Activated CD8-positive, alpha-beta T cell treated with anti-CD3 and anti-CD28 coated beads for 36 hours (primary cell): ENCODE data around the gene DLX2. TPM values are rescaled to one million over a fixed set of nuclear protein-coding genes. Genes with fewer than 3 reads are reported as not detected.

Experiments
- ATAC-seq: fragments of 200-7000 bp; cut with Tn5 transposase; one replicate; pipeline ENCODE4 v1.10.0; 2021; ENCODE audit warnings: mild to moderate bottlenecking, moderate library complexity
- CTCF ChIA-PET: fragments of 350-600 bp; sonication (Branson Sonifier 250); formaldehyde crosslinking; loops from one replicate; lab custom pipeline; 2021; ENCODE audit warnings: antibody characterized with exemption; lab: Charles Lee
- POLR2A ChIA-PET: fragments of 350-600 bp; sonication (Branson Sonifier 250); formaldehyde crosslinking; loops from one replicate; lab custom pipeline; 2021; ENCODE audit warnings: antibody characterized with exemption; lab: Charles Lee
- DNase-seq: peaks from one replicate; pipeline ENCODE4 v3.0.0-alpha.2; 2020
- H3K27ac Mint-ChIP-seq: one replicate; pipeline ENCODE4 v1.8.0; 2021; ENCODE audit warnings: mild to moderate bottlenecking, mixed read lengths
- H3K27me3 Mint-ChIP-seq: one replicate; pipeline ENCODE4 v1.8.0; 2021; ENCODE audit warnings: mixed read lengths
- H3K36me3 Mint-ChIP-seq: one replicate; pipeline ENCODE4 v1.8.0; 2021; ENCODE audit warnings: low read depth, mixed read lengths
- H3K4me1 Mint-ChIP-seq: one replicate; pipeline ENCODE4 v1.8.0; 2021; ENCODE audit warnings: low read depth, mixed read lengths
- H3K4me3 Mint-ChIP-seq: one replicate; pipeline ENCODE4 v1.8.0; 2021; ENCODE audit warnings: mild to moderate bottlenecking, moderate library complexity, mixed read lengths
- H3K9me3 Mint-ChIP-seq: one replicate; pipeline ENCODE4 v1.8.0; 2021; ENCODE audit warnings: mixed read lengths
- CTCF ChIP-seq: fragments of 200-600 bp; IDR thresholded peaks from one replicate; pipeline ENCODE4 v1.8.0; 2022; ENCODE audit warnings: antibody characterized with exemption, mild to moderate bottlenecking
- intact Hi-C: fragments of 100-400 bp; cut with micrococcal nuclease; formaldehyde crosslinking; loops from one replicate; pipeline ENCODE4 v1.10.0; 2022
- total RNA-seq, 2 experiments: library from RNA; stranded (reverse); gene quantifications; one replicate each; pipeline ENCODE4 v1.2.3, GENCODE V29; 2021

Gene DLX2
- total RNA-seq, 2 experiments from 2014 or later, result not detected

- Mint-ChIP-seq H3K27me3 (no peaks in the 10 kb centered on the region), H3K4me3 (no peak overlapping the region), H3K36me3 (peaks cover 5% of the 10 kb centered on the region), H3K9me3 (no peaks in the 10 kb centered on the region), H3K27ac (no peak overlapping the region), H3K4me1 (no peaks in the 10 kb centered on the region)
- ATAC-seq (no peak), DNase-seq (no peak)
- TF ChIP-seq CTCF, result no peak
- intact Hi-C loops, result no loop called here
- ChIA-PET CTCF (interaction anchor here (1.2 kb wide), 1 partner anchor 460 kb away, joined by 5 read pairs; no protein-coding TSS in a partner anchor), POLR2A (interaction anchor here (0.7 kb wide), 1 partner anchor 64 kb away, joined by 4 read pairs; no protein-coding TSS in a partner anchor)
Observed at GRCh38 chr2:172058660-172059059, 44.0 kb downstream of the DLX2 start.

- DNase-seq, result no peak
Observed at GRCh38 chr2:172056293-172056692, 46.4 kb downstream of the DLX2 start.

GRCh38 chr2:172053486-172053885 is 49.2 kb downstream of the DLX2 start:
- ChIA-PET POLR2A (interaction anchor here (1.0 kb wide), 1 partner anchor 29 kb away, joined by 3 read pairs; no protein-coding TSS in a partner anchor), CTCF (interaction anchor here (1.2 kb wide), 1 partner anchor 49 kb away, joined by 3 read pairs; the partner anchor contains the start of gene DLX2)
- no peak overlapping the region for H3K4me3 Mint-ChIP-seq
- ATAC-seq, result no peak
- intact Hi-C loops, result no loop called here
- DNase-seq, result no peak
- H3K36me3 Mint-ChIP-seq, result no peaks in the 10 kb centered on the region
- no peak overlapping the region for H3K27ac Mint-ChIP-seq
- no peaks in the 10 kb centered on the region for H3K4me1 Mint-ChIP-seq
- no peaks in the 10 kb centered on the region for H3K9me3 Mint-ChIP-seq
- no peaks in the 10 kb centered on the region for H3K27me3 Mint-ChIP-seq
- no peak for TF ChIP-seq CTCF

More at GRCh38 chr2:172056293-172056692, 46.4 kb downstream of the DLX2 start:
- TF ChIP-seq CTCF, result no peak
- Mint-ChIP-seq H3K27me3 (no peaks in the 10 kb centered on the region), H3K27ac (no peak overlapping the region), H3K36me3 (no peaks in the 10 kb centered on the region), H3K4me3 (no peak overlapping the region), H3K9me3 (no peaks in the 10 kb centered on the region), H3K4me1 (no peaks in the 10 kb centered on the region)
- ChIA-PET POLR2A (no interaction called here), CTCF (interaction anchor here (1.0 to 1.2 kb wide), 3 partner anchors 50 to 332 kb away, joined by 3 to 5 read pairs (median 3); no protein-coding TSS in a partner anchor)
- no peak for ATAC-seq
- intact Hi-C loops, result no loop called here

GRCh38 chr2:172052000-172052983 is 50.4 kb downstream of the DLX2 start:
- ATAC-seq (no peak), DNase-seq (no peak)
- H3K4me1 Mint-ChIP-seq, result no peaks in the 10 kb centered on the region
- intact Hi-C loops, result no loop called here
- H3K4me3 Mint-ChIP-seq, result no peak overlapping the region
- H3K27ac Mint-ChIP-seq, result no peak overlapping the region
- H3K27me3 Mint-ChIP-seq, result no peaks in the 10 kb centered on the region
- ChIA-PET POLR2A (interaction anchor here (0.8 to 1.0 kb wide), 2 partner anchors 28 to 50 kb away, joined by 3 read pairs; partner anchors contain the start of gene DLX2), CTCF (interaction anchor here (1.2 to 1.3 kb wide), 2 partner anchors 50 to 75 kb away, joined by 3 to 5 read pairs; partner anchors contain the start of gene DLX2)
- H3K36me3 Mint-ChIP-seq, result no peaks in the 10 kb centered on the region
- no peak for TF ChIP-seq CTCF
- H3K9me3 Mint-ChIP-seq, result no peaks in the 10 kb centered on the region
